ENCODE measurements around the gene NAPA.

GRCh38 chr19:47509170-47509847 is 5.6 kb downstream of the NAPA start:
- TF ChIP-seq CTCF (conservative IDR thresholded peaks at IDR 0.05) (no peak), EZH2 (IDR thresholded peaks at IDR 0.05; ENCODE audit: low read depth) (no peak)

Data from PC-9 (cell line).